Liver (tissue), 9 donors: ENCODE measurements around the gene LRP4. TPM values are rescaled to one million over a fixed set of nuclear protein-coding genes. Genes with fewer than 3 reads are reported as not detected.

Experiments
- DNase-seq: peaks from one replicate; pipeline ENCODE4 v3.0.0-alpha.2; 2017; ENCODE audit warnings: low spot score
- H3K27ac ChIP-seq, 2 donors: one replicate each; pipeline ENCODE4 v1.7.0; 2013; ENCODE audit warnings: inconsistent platforms in 2 of 2, low read length in 2 of 2, control low read depth in 1 of 2, low read depth in 1 of 2, mild to moderate bottlenecking in 1 of 2
- H3K27me3 ChIP-seq, 4 donors: one replicate each; pipeline versions ENCODE4 v1.6.1 to v1.7.0; 2013; ENCODE audit warnings: low read length in 3 of 4, inconsistent platforms in 1 of 4, mild to moderate bottlenecking in 1 of 4, moderate library complexity in 1 of 4; ENCODE audit not compliant: control insufficient read depth in 4 of 4, insufficient read depth in 4 of 4
- H3K36me3 ChIP-seq, 4 donors: one replicate each; pipeline versions ENCODE4 v1.6.1 to v1.7.0; 2013; ENCODE audit warnings: low read length in 3 of 4, mild to moderate bottlenecking in 3 of 4, low read depth in 1 of 4, moderate library complexity in 1 of 4; ENCODE audit not compliant: control insufficient read depth in 4 of 4, insufficient read depth in 3 of 4
- H3K4me1 ChIP-seq, 4 donors: one replicate each; pipeline versions ENCODE4 v1.6.1 to v1.7.0; 2013; ENCODE audit warnings: low read length in 3 of 4, mild to moderate bottlenecking in 3 of 4, moderate library complexity in 1 of 4; ENCODE audit not compliant: control insufficient read depth in 4 of 4, insufficient read depth in 4 of 4
- H3K4me3 ChIP-seq, 3 donors: one replicate each; pipeline versions ENCODE4 v1.6.1 to v1.7.0; 2013; ENCODE audit warnings: low read length in 3 of 3, control low read depth in 1 of 3, low read depth in 1 of 3, mild to moderate bottlenecking in 1 of 3
- H3K9ac ChIP-seq, 2 donors: one replicate each; pipeline ENCODE4 v1.7.0; 2013; ENCODE audit warnings: low read length in 2 of 2, mild to moderate bottlenecking in 2 of 2, moderate library complexity in 2 of 2, control low read depth in 1 of 2, low read depth in 1 of 2
- H3K9me3 ChIP-seq, 4 donors: one replicate each; pipeline versions ENCODE4 v1.6.1 to v1.7.0; 2013; ENCODE audit warnings: low read length in 3 of 4; ENCODE audit not compliant: control insufficient read depth in 4 of 4
- EGR1 ChIP-seq, 2 donors: IDR thresholded peaks; 2 replicates each; pipeline ENCODE4 v1.6.1; 2016 to 2018; ENCODE audit warnings: antibody characterized with exemption in 2 of 2, low read depth in 2 of 2
- FOXA1 ChIP-seq: IDR thresholded peaks from 2 replicates; pipeline ENCODE4 v1.6.1; 2016; ENCODE audit warnings: antibody characterized with exemption
- FOXA2 ChIP-seq: IDR thresholded peaks from 2 replicates; pipeline ENCODE4 v1.6.1; 2016; ENCODE audit warnings: antibody characterized with exemption
- GABPA ChIP-seq, 2 donors: IDR thresholded peaks in 1 of 2; conservative IDR thresholded peaks in 1 of 2; 2 replicates each; pipeline ENCODE4 v1.6.1; 2016; ENCODE audit warnings: antibody characterized with exemption in 2 of 2, mild to moderate bottlenecking in 1 of 2, moderate library complexity in 1 of 2
- HNF4A ChIP-seq, 2 donors: conservative IDR thresholded peaks; 2 replicates each; pipeline ENCODE4 v1.6.1; 2016; ENCODE audit warnings: antibody characterized with exemption in 2 of 2, mild to moderate bottlenecking in 2 of 2
- JUND ChIP-seq, 2 donors: IDR thresholded peaks; 2 replicates each; pipeline ENCODE4 v1.6.1; 2016; ENCODE audit warnings: antibody characterized with exemption in 2 of 2
- RAD21 ChIP-seq, 2 donors: IDR thresholded peaks; 2 replicates each; pipeline ENCODE4 v1.6.1; 2016; ENCODE audit warnings: antibody characterized with exemption in 2 of 2, mild to moderate bottlenecking in 2 of 2
- REST ChIP-seq: IDR thresholded peaks from 2 replicates; pipeline ENCODE4 v1.6.1; 2016; ENCODE audit warnings: antibody characterized with exemption, mild to moderate bottlenecking
- RXRA ChIP-seq, 2 donors: IDR thresholded peaks; 2 replicates each; pipeline ENCODE4 v1.6.1; 2017 to 2018; ENCODE audit warnings: antibody characterized with exemption in 2 of 2, mild to moderate bottlenecking in 1 of 2
- WGBS: extraction: QIAGEN DNeasy Blood & Tissue Kit; methylation state at CpG from one replicate; pipeline ENCODE4 v1.1.7; 2013; 5-methylcytosine and 5-hydroxymethylcytosine counted together
- polyA plus RNA-seq, 2 donors: library from polyadenylated mRNA; stranded (reverse) in 1 of 2; unstranded in 1 of 2; fragments of 200-250 nt in 1 of 2; fragments of >200 nt in 1 of 2; fragmentation: Nextera tagmentation in 1 of 2; extraction: Ambion mirVana in 1 of 2; gene quantifications; one replicate each; pipeline versions ENCODE4 v1.2.1 to v1.2.3, GENCODE V29; 2013 to 2015
- total RNA-seq, 2 donors: library from RNA; depleted of rRNA; stranded (reverse); fragments of >200 nt; gene quantifications; one replicate each; pipeline ENCODE4 v1.2.3, GENCODE V29; 2014
- TF ChIP-seq, protein P1 (sequence below): IDR thresholded peaks from 2 replicates; pipeline ENCODE4 v1.6.1; 2016; ENCODE audit warnings: antibody characterized with exemption
- donor health status: healthy.
- donor health status: healthy.
- donor health status: healthy.
- donor health status: healthy.
- donor health status: healthy.

The LRP4 gene
- total and polyA plus RNA-seq, 4 donors = 0.50 to 3.1 (median 0.90) TPM

DNA sequence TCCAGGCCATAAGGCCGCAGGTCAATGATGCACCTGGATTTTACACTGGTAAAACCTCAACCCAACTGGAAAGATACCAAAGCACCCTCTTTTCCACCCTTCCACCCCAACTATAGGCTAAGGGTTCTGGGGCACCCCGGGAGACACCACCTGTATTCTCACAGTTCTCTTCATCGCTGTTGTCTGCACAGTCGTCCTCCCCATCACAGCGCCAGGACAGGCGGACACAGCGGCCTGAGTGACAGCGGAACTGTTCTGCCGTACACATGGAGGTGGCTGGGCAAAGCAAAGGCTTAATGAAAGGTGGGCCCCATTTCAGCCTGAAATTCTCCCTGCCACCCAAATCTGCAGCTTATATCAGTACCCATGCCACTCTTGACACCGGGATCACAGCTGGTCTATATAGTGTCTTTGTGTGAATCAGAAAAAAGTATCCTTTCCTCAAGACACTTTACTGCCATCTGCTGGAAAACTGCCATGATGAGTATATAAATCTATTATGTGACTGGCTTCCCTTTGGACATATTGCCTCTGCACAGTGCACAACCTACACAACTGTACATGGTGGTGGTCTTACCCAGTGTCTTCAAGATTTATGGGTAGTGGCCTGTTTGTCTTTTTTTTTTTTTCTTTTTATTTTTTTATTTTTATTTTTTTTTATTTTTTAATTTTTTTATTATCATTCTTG is 21.5 kb downstream of the LRP4 start:
- Histone ChIP-seq H3K9me3 (no peaks in the 10 kb centered on the region), H3K9ac (no peak overlapping the region), H3K36me3 (no peaks in the 10 kb centered on the region), H3K4me1 (peaks cover 0 to 7% (median 5%) of the 10 kb centered on the region in 4 donors), H3K4me3 (no peak overlapping the region), H3K27ac (no peak overlapping the region), H3K27me3 (no peaks in the 10 kb centered on the region)
- no peak for DNase-seq
- WGBS = 95% methylated on average over 10 of the region's 10 CpGs
- TF ChIP-seq RAD21 (IDR thresholded peaks at IDR 0.05) = peak in 1 of 2 donors; percentile 19
- TF ChIP-seq FOXA2 = no peak

- WGBS = 45% methylated on average over 10 of the region's 10 CpGs
- Histone ChIP-seq H3K4me3 (no peak overlapping the region), H3K4me1 (peaks cover 0 to 7% (median 5%) of the 10 kb centered on the region in 4 donors), H3K36me3 (no peaks in the 10 kb centered on the region), H3K9ac (no peak overlapping the region), H3K27me3 (no peaks in the 10 kb centered on the region), H3K9me3 (no peaks in the 10 kb centered on the region), H3K27ac (no peak overlapping the region)
- no peak for DNase-seq
- peak in 1 of 2 donors; percentile 25 for TF ChIP-seq RXRA (IDR thresholded peaks at IDR 0.05)
- peak in 1 of 2 donors; percentile 14 for TF ChIP-seq HNF4A (conservative IDR thresholded peaks at IDR 0.05)
- TF ChIP-seq FOXA2 = no peak
- TF ChIP-seq RAD21 (IDR thresholded peaks at IDR 0.05) = peak; percentile 17 to 35
Measured at GRCh38 chr11:46895821-46896220, 22.5 kb downstream of the LRP4 start.

DNA sequence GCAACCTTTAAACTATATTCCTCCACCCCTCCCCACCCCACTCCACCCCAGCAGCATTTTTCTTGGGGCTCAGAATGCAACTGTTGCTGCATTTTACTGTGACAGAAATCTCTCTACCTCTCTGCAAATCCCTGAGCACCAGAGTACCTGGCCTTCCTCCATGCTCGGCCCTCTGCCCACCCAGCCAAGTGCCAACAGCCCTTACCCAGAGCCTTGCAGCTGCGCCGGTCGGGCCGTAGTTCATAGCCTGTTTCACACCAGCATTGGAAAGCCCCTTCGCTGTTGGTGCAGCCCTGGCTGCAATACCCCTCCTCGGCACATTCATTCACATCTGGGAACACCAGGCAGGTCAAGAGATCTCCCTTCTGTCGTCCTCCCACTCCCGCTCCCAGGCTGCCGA is 23.4 kb downstream of the LRP4 start:
- H3K27me3 ChIP-seq = no peaks in the 10 kb centered on the region
- H3K36me3 ChIP-seq = no peaks in the 10 kb centered on the region
- no peak overlapping the region for H3K9ac ChIP-seq
- H3K4me1 ChIP-seq = peaks cover 0 to 7% (median 5%) of the 10 kb centered on the region in 4 donors
- no peaks in the 10 kb centered on the region for H3K9me3 ChIP-seq
- 93% methylated on average over 10 of the region's 10 CpGs for WGBS
- H3K27ac ChIP-seq = no peak overlapping the region
- TF ChIP-seq GABPA (IDR thresholded peaks at IDR 0.05 in 1 of 2, conservative IDR thresholded peaks at IDR 0.05 in 1 of 2) (no peak), EGR1 (IDR thresholded peaks at IDR 0.05; ENCODE audit: low read depth in 2 of 2) (no peak), RXRA (IDR thresholded peaks at IDR 0.05) (no peak)
- H3K4me3 ChIP-seq = no peak overlapping the region
- DNase-seq = no peak

DNA sequence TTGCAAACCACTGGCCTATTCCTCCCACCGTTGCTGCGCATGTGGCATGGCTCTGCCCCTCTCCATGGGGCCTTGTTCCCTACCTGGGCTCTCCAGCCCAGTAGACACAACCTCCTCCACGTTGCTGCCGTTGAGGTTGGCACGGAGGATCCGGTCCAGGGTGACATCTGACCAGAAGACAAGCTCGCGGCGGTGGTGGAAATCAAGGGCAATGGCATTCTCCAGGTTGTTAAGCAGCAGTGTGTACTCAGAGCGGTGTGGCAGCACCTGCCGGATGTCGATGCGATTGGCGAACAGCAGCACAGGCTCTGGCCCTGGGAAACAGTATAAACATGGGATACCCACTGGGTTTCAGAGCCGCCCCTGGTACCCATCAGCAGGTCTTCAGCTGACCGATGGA is 23.8 kb downstream of the LRP4 start:
- no peak for TF ChIP-seq GABPA (IDR thresholded peaks at IDR 0.05 in 1 of 2, conservative IDR thresholded peaks at IDR 0.05 in 1 of 2)
- TF ChIP-seq, protein P1, sequence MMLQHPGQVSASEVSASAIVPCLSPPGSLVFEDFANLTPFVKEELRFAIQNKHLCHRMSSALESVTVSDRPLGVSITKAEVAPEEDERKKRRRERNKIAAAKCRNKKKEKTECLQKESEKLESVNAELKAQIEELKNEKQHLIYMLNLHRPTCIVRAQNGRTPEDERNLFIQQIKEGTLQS = no peak
- TF ChIP-seq FOXA1 = no peak
- TF ChIP-seq REST = no peak
- TF ChIP-seq JUND (IDR thresholded peaks at IDR 0.05) = no peak
- Histone ChIP-seq H3K4me3 (no peak overlapping the region), H3K9me3 (no peaks in the 10 kb centered on the region), H3K36me3 (no peaks in the 10 kb centered on the region), H3K27ac (no peak overlapping the region), H3K4me1 (peaks cover 0 to 7% (median 5%) of the 10 kb centered on the region in 4 donors), H3K27me3 (no peaks in the 10 kb centered on the region), H3K9ac (no peak overlapping the region)
- WGBS = 94% methylated on average over 16 of the region's 16 CpGs
- DNase-seq = no peak
